HG03025 (cell line): ENCODE measurements around the gene LIMS3.
"Not testable (repeated sequence)": the region's sequence is repeated elsewhere in the genome, so short reads cannot be mapped to it uniquely, and the experiment has no call there.

Experiments used
- ATAC-seq: cut with Tn5 transposase; IDR thresholded peaks from one replicate; pipeline ENCODE4 v1.9.1; 2021; ENCODE audit warnings: mild to moderate bottlenecking, moderate library complexity; ENCODE audit not compliant: unreplicated experiment, low FRiP score

LIMS3 gene

DNA sequence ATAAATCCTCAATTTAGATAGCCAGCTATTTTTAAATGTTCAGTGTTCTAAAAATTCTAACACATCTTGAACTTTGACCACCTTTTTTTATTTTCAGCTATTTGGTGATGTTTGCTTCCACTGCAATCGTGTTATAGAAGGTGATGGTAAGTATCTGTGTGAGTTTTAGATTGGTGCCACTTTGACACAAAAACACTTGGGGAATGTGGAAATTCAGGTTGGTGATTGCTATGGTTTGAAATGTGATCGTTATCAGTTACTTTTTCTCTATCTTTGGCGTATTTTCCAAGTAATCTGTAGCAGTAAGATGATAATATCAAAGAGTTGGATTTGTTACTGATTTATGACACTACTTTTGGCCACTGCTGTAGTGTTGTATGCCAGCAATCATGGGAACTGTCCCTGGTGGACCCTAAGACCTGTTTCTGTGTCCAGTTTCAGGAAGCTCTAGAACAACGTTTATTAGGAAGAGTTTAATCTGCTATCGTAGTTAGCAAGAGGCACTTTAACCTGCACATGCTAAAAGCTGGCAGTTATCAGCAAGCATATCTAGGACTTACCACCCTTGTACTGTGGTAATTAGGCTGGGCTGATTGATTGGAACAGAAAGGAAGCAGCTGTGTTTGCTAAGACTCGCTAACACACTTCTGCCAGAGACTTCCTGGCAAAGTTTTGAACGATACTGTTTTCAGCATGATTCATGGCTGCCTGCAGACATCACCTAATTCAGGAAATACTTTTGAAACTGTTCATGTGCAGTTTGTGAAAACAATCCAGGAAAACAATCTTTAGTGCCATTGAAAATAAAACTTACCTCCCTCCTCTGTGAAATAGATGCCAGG, 23.3 kb downstream of the LIMS3 start:
- ATAC-seq = not testable (repeated sequence)

DNA sequence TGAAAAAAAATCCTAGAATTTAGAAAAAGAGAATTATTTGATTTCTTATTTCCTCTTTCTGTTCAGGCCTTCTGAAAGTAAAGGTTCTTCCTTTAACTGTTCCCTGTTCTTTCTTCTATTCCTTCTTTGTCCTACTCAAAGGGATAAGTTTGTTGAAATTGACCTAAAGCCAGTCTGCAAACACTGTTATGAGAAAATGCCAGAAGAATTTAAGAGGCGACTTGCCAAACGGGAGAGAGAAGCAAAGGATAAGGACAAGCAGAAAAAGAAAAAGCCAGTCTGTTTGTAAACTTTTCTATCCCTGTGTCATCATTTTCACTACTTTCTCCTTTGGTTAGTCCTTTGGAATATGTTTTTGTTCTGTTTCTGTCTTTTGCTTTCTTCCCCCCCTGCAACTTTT, 26.0 kb downstream of the LIMS3 start:
- not testable (repeated sequence) for ATAC-seq

DNA sequence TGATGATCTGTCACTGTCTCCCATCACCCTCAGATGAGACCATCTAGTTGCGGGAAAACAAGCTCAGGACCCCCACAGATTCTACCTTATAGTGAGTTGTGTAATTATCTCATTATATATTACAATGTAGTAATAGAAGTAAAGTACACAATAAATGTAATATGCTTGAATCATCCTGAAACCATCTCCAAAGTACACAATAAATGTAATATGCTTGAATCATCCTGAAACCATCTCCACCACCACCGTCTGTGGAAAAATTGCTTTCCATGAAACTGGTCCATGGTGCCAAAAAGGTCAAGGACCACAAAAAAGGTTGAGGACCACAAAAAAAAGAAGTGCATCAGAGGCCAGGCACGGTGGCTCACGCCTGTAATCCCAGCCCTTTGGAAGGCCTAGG, 29.3 kb downstream of the LIMS3 start:
- not testable (repeated sequence) for ATAC-seq

DNA sequence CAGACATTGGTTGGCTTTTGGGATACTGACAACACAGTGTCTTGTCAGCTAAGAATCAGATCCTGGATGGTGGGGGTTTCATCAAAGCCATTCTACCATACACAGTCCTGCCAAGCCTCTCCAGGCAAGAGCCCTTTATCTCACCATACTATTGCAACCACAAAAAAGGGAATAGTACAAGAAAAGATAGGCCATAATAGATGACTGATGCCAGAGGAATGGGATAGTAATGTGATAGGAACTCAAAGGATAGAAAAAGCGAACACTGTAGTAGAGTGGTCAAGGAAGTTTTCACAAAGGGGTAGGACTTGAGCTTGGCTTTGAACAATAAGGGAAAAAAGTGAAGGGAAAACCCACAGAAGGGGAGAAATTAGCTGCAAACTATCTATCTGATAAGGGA, 30.7 kb downstream of the LIMS3 start:
- not testable (repeated sequence) for ATAC-seq

DNA sequence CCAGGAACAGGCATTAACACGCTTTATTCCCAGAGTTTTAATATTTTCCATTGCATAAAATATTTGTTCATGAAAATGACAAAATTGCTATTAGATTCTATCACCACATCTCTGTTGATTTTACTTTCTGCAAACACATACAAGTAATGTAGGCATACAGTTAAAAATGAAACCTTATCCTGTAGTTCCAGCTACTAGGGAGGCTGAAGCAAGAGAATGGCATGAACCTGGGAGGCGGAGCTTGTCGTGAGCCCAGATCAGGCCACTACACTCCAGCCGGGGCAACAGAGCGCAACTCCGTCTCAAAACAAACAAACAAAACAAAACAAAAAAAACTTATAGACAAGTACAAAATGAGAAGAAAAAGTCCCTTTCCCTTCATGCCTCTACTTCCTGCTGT, 38.0 kb downstream of the LIMS3 start:
- not testable (repeated sequence) for ATAC-seq

DNA sequence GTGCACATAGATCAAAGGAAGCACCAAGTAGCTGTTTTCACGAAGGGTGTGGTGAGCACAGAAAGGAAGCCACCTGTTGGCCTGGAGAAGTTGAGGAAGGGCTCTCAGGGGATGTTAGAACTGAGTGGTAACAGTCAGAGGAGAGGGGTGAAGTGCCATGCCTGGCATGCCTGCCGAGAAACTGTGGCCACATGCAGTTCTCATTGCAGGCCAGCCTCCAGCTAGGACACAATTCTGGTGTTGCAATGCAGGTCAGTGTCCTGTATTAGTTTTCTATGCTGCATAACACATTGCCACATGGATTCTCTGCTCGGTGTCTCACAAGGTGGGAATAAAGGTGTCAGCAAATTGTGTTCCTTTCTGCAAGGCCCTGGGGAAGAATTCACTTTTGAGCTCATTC, 46.9 kb downstream of the LIMS3 start:
- ATAC-seq = not testable (repeated sequence)

DNA sequence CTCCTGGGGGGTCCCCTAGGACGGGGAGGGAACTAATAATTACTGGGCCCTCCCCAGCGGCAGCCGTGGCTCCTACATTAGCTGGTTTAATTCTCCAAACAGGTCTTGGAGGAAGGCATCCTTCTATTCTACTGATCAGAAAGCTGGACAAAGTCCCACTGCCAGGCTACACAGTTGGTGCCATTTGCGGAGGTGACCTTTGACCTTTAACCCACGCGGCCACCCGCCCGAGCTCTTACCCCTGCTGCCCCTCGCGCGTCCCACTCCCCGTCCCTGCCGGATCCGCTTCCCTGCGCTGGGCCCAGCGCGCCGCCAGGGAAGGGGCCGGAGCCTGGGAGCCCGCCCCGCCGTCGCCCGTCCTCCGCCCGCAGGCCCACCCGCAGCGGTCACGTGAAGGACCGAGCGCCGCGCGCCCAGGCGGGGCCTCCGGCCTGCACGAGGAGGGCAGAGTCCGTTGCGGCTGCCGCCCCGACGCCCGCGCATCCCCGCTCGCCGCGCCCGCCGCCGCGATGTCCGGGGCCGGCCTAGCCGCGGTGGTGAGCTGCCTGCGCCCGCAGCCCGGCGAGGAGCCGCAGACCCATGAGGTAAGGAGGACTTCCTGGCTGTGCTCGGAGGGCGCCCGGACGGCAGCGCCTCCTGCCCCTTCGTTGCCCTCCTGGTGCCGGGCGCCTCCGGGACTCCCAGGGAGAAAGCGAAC, 48.9 kb downstream of the LIMS3 start:
- not testable (repeated sequence) for ATAC-seq

DNA sequence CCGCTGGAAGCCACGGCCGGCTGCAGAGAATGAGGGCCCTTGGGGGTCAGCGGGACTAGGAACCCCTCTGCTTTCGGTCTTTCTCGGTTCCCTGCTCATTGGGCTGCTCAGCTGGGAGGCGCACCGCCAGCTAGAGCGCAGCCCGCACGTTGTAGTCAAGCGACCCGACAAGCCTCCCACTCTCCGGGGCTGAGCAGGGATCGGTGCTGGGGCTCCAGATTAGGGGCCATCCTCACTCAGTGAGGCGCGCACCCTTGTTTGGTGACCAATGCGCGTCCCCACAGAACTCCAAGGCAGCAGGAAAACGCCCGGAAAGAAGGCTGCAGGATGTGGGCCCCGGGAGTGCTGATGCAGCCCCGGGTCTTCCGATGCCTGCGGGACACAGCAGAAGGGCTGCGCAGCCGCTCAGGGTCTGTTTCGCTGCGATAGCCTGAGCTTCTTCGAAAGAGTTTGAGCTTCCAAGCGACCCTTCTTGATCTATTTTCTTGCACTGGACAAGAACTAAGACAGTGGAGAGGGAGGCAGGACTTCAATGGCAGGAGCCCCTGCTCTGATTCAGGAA, 49.6 kb downstream of the LIMS3 start:
- not testable (repeated sequence) for ATAC-seq

DNA sequence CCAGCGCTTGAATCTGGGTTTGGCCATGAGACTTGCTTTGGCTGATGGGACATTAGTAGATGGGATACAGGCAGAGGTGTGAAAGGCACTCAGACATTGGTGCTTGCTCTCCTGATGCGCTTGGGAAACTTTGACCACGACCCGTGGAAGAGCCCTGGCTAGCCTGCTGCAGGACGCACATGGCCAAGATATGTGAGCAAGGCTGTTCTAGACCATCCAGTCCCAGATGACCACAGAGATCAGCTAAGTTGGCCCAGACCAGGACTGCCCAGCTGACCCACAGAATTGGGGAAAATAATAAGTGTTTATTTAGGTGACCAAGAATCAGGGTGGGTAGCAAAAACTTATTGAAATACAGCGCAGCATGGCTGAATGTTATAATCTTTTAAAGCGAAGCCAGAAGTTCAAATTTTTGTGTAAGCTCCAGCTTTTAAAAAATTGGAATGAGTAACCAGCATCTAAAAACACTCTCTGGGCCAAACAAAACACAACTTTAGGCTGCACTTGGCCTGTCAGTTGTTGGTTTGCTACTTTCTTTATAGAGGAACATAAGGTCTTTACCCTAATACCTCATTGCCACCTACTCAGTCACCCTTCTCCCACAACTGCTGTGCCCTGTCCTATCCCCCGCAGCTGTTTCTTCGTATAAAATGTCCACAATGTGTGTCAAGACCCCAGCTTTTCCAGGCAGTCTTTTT, 51.8 kb downstream of the LIMS3 start:
- not testable (repeated sequence) for ATAC-seq

DNA sequence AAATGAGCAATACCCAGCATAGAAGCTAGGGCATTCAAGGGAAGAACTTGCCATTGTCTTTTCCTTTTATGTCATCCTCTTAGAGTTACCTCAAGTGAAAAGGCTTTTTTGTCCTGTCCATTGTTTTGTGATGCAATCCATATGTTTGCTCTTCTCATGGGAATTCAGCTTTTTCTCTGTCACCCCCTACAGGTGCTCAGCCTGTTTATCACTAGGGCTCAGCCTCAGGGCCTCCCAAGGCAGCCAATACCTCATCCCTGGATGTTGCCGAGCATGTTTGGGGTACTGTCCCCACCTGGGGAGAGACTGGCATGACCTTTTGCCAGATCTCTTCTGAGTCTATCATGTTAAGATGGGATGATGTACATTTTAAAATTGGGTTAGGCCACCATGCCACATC, 65.5 kb downstream of the LIMS3 start:
- not testable (repeated sequence) for ATAC-seq

DNA sequence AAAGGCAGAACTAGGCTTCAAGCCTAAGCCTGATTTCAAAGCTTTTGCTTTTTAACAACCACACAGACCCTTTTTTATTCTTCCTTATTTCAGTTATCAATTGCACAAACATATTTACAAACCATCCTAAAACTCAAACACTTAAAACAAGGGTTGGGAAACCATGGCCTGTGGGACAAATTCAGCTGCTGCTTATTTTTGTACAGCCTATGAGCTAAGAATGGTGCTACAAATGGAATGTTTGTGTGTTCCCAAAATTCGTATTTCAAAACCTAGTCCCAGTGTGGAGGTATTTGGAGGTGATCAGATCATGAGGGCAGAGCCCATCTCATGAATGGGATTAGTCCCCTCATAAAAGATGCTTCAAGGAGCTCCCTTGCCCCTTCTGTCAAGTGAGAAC, 67.0 kb downstream of the LIMS3 start:
- not testable (repeated sequence) for ATAC-seq

DNA sequence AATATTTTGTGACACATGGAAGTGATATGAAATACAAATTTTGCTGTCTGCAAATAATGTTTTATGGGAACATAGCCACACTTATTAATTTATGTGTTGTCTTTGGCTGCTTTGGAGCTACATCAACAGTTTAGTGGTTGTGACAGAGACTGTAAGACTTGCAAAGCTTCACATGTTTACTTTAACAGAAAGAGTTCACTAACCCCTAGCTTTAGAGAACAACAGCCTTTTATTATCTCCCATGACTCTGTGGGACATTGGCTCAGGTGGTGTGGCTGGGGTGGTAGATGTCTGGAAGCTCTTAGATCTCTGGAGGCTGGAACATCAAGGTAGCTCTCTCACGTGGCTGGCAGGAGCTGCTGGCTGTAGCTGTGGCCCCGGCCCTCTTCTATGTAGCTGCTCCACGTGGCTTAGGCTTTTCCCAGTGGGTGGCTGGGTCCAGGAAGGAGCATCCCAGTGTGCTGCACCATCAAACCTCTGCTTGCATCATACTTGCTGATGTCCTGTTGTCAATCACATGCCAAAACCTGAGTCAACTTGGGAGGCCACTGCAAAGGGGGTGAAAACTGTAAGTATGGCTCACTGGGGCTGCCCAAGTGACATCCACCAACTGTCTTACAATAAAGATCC, 67.7 kb downstream of the LIMS3 start:
- ATAC-seq = not testable (repeated sequence)

DNA sequence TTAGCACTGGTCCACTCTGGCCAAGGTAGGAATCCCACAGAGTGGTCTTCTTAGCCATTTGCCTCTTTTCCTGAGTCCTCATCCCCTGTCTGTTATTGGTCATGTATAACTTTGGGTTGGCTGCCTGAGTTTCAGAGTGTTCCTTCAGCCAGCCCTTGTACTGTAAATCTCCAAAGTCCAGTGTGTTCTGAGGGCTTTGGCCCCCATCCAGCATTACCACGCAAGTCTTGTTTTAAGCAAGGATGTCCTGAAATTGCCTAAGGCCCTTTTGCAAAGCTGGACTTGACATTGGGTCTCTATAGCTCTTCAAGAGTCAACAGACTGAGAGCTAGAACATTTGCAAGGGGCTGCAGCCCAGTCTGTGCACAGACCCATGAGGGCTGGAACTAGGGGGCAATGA, 68.4 kb downstream of the LIMS3 start:
- not testable (repeated sequence) for ATAC-seq

DNA sequence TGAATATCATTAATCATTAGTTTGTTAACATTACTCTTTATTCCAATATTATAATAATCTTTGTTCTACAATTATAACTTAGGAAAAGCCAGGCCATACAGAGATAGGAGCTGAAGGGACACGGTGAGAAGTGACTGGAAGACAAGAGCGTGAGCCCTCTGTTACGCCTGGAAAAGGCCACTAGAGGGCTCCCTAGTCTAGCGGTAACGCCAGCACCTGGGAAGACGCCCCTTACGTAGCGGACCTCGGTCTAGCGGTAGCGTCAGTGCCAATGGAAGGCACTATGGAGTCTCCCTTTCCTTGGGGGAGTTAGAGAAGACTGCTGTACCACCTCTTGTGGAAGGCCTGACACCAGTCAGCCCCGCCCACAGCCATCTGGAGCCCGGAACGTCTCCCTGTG, 71.4 kb downstream of the LIMS3 start:
- ATAC-seq = not testable (repeated sequence)

DNA sequence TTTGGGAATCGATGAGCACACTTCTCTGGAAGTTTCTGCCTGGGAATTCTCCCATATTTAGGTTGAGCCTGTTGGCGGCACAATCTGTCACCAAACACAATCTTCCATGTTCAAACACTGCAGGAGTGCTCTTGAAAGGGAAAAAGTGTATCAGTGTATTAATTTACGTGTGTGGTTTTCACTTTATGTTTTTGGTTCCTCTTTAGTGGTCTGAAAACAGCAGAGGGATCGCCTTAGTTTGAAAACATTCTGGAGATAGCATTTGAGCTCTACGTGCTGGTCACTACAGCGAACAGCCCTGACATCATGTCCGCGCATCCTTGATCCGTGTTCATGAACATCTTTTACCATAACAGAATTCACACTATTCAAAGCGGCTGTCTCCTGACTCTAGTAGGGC, 73.2 kb downstream of the LIMS3 start:
- ATAC-seq = not testable (repeated sequence)
